Activated CD8-positive, alpha-beta memory T cell treated with anti-CD3 and anti-CD28 coated beads, Interleukin-2, amount 50 U/mL, for 1 hour (primary cell): ENCODE results near the gene INSC.

Source experiments
- DNase-seq: peaks from one replicate; pipeline ENCODE4 v3.0.0-alpha.2; 2020; ENCODE audit errors: extremely low read depth

Gene INSC

GRCh38 chr11:15146271-15147003, 31.7 kb downstream of the INSC start:
- no peak for DNase-seq

- no peak for DNase-seq
Observed at GRCh38 chr11:15148169-15148568, 33.4 kb downstream of the INSC start.

GRCh38 chr11:15149050-15149449, 34.3 kb downstream of the INSC start:
- DNase-seq: no peak

- no peak for DNase-seq
Observed at GRCh38 chr11:15150507-15150906, 35.8 kb downstream of the INSC start.

- DNase-seq: no peak
Observed at GRCh38 chr11:15153231-15153630, 38.5 kb downstream of the INSC start.

GRCh38 chr11:15157181-15157580, 42.5 kb downstream of the INSC start:
- DNase-seq: no peak

- DNase-seq: no peak
Observed at GRCh38 chr11:15157606-15158137, 42.9 kb downstream of the INSC start.

- DNase-seq: no peak
Observed at GRCh38 chr11:15158351-15159015, 43.8 kb downstream of the INSC start.

GRCh38 chr11:15159085-15159484, 44.4 kb downstream of the INSC start:
- no peak for DNase-seq

- no peak for DNase-seq
Observed at GRCh38 chr11:15161790-15162189, 47.1 kb downstream of the INSC start.

GRCh38 chr11:15163136-15163535, 48.4 kb downstream of the INSC start:
- DNase-seq: no peak

- DNase-seq: no peak
Observed at GRCh38 chr11:15166204-15166603, 51.5 kb downstream of the INSC start.

GRCh38 chr11:15169815-15170551, 55.3 kb downstream of the INSC start:
- DNase-seq: no peak

GRCh38 chr11:15170698-15171097, 56.0 kb downstream of the INSC start:
- DNase-seq: no peak

GRCh38 chr11:15171956-15172355, 57.2 kb downstream of the INSC start:
- no peak for DNase-seq

GRCh38 chr11:15175831-15176230, 61.1 kb downstream of the INSC start:
- no peak for DNase-seq

- no peak for DNase-seq
Observed at GRCh38 chr11:15176646-15177163, 62.0 kb downstream of the INSC start.

GRCh38 chr11:15177491-15177890, 62.8 kb downstream of the INSC start:
- DNase-seq: no peak

- DNase-seq: no peak
Observed at GRCh38 chr11:15178214-15178613, 63.5 kb downstream of the INSC start.

- DNase-seq: no peak
Observed at GRCh38 chr11:15179167-15179566, 64.4 kb downstream of the INSC start.

- DNase-seq: no peak
Observed at GRCh38 chr11:15180212-15180792, 65.6 kb downstream of the INSC start.

GRCh38 chr11:15182372-15182771, 67.6 kb downstream of the INSC start:
- DNase-seq: no peak
